HG03103 (cell line): Measurements from ENCODE around the gene KIRREL3.
A peak's percentile ranks its signal among the peaks of the same experiment; 100 is the strongest.

Experiments used
- ATAC-seq: cut with Tn5 transposase; IDR thresholded peaks from one replicate; pipeline ENCODE4 v1.9.1; 2021; ENCODE audit warnings: low read depth; ENCODE audit not compliant: unreplicated experiment

The KIRREL3 gene

DNA sequence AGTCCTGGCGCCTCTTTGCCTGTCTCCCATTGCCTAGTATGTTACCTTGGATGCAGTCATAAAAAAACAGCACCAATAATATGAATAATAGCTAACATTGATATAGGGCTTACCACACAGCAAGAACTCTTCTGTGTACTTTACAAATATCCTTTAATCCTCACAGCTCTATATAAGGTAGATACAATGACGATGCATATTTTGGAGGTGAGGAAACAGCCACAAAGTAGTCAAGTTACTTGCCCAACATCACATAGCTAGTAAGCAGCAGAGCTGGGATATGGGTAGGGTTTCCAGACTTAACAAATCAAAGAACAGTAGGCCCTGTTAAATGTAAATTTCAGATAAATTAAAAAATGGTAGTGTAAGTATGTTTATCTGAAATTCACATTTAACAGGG lies 516.3 kb downstream of the KIRREL3 start:
- no peak for ATAC-seq

- ATAC-seq: no peak
Measured at GRCh38 chr11:126483621-126484195, 516.9 kb downstream of the KIRREL3 start.

- ATAC-seq: no peak
Measured at GRCh38 chr11:126482586-126483108, 517.9 kb downstream of the KIRREL3 start.

DNA sequence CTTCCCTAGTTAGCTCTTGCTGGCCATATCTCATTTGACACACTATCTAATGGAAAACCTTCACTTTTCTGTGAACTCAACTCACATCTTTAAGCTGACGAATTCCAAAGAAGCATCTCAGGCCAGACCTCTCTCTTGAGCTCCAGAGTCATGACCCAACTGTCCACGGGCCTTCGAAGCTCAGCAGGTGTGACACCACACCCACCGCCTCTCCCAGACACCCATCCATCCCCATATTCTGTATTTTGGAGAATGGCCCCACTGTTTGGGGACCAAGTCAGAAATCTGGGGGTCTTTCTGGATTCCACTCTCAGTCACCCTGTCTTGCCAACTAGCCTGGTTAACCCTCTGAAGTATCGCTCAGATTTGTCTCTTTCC lies 519.3 kb downstream of the KIRREL3 start:
- ATAC-seq: no peak

DNA sequence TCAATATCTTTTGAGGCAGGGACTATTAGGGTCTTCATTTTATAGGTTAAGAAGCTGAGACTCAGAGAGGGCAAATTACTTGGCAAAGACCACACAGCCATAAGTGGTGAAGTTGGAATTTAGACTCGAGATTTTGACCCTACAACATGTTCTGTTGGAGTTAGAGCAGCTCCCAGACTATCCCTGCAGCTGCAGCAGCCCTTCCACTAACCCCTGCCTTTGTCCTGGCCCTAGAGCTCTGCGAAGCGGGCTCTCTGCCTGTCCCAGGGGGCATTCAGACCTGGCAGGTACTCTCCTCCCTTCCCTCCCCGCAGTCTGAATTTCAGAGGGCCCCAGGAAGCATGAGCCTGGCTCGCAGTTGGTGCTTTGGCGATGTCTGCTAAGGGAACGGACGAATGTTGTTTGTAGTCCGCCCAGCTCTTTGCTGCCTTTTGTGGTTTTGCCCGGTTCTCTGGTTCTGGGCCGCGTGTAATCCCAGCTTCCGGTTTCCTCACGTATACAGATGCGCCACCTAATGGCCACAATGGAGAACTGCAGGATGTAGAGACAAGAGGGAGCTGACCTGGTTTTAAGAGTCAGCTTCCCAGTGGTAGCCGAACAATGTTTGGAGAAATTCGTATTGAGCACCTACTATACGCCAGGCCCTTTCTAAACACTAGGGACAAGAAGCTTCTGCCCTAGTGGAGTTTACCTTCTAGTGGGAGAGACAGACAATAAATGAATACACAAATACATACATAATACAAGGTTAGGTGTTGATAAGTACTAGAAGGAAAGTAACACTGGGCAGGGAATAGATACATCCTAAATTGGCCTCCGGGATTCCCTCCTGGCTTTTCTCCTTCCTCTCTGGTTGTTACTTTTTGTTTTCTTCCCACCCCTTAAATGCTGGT lies 519.9 kb downstream of the KIRREL3 start:
- ATAC-seq: peak; percentile 57

DNA sequence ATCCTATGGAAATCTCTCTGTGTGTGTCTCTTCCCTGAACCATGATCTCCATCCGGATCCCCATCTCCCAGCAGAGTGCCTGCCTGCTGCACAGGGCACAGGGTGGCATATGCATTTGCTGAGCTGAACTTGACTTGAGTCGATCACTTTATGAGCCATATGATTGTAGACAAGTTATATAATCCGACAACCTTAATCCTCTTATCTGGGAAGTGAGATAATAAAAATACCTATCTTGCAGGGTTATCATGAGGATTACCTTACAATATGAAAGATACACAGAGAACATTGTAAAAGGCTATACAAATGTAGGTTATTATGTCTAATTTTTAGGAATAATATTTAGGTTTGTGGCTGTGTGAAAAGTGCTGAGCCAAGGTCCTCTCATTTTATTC lies 520.6 kb downstream of the KIRREL3 start:
- no peak for ATAC-seq

- ATAC-seq: no peak
Measured at GRCh38 chr11:126479178-126479930, 521.2 kb downstream of the KIRREL3 start.

DNA sequence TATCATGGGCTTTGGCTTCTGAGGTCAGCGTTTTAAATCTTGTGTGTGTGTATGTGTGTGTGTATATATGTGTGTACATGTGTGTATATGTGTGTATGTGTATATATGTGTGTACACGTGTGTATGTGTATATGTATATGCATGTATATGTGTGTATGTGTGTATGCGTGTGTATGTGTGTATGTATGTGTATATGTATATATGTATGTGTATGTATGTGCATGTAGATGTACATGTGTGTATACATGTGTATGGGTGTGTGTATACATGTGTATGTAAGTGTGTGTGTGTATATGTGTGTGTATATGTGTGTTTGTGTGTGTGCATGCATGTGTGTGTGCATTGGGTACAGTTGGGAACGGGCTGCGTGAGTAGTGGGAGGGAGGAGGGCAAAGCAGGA lies 522.1 kb downstream of the KIRREL3 start:
- no peak for ATAC-seq

DNA sequence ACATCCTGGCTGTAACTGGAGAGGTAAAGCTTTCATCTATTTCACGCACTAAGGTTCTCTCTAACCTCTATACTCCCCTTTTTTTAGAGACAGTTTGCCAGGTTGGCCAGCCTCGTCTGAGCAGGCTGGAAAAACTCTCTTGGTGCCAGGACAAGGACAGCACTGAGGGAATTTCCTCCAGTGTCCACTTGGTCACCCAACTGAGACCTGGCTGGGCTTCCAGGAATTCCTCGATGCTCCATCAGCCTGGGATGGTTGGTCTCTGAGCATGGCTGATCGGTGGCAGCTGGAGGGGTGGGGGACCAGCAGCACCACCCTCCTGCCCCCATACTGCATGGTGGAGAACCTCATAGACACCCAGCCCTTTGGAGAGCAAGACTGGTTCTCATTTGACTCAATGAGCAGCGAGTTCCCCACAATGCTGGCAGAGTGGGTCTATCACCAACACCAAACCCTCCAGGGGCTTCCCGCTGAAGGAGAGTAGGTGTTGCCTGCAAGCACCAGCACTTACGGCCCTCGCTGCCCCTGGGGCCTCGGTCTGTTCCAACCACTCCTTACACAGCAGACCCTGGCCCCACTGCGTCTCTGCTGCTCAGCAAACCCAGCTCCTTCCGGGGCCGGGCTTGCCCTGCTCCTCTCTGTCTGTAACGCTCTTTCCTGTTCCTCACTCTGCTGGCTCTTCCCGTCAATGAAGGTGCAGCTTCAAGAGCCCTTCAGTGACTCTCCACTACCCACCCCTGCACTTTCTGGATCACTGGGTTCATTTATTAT lies 522.9 kb downstream of the KIRREL3 start:
- no peak for ATAC-seq

DNA sequence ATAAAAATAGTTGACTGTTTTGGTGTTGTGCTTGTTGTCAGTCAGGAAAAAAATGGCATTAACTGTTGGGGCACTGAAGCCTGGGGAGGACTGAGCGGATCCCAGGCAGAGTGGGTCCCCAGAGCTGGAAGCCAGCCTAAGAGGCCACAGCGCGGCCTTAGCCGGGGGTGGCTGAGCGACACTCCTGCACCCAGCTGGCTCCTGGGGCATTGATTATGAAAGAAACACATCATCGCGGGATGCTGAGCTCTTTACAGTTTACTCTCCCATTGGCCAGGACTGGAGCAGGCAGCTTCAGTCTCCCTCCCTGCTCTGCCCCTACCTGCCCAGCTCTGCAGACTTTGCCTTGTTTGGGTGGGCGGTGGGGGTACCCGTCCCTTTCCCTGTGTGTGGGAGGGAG lies 523.6 kb downstream of the KIRREL3 start:
- no peak for ATAC-seq

- ATAC-seq: no peak
Measured at GRCh38 chr11:126476266-126476924, 524.2 kb downstream of the KIRREL3 start.

DNA sequence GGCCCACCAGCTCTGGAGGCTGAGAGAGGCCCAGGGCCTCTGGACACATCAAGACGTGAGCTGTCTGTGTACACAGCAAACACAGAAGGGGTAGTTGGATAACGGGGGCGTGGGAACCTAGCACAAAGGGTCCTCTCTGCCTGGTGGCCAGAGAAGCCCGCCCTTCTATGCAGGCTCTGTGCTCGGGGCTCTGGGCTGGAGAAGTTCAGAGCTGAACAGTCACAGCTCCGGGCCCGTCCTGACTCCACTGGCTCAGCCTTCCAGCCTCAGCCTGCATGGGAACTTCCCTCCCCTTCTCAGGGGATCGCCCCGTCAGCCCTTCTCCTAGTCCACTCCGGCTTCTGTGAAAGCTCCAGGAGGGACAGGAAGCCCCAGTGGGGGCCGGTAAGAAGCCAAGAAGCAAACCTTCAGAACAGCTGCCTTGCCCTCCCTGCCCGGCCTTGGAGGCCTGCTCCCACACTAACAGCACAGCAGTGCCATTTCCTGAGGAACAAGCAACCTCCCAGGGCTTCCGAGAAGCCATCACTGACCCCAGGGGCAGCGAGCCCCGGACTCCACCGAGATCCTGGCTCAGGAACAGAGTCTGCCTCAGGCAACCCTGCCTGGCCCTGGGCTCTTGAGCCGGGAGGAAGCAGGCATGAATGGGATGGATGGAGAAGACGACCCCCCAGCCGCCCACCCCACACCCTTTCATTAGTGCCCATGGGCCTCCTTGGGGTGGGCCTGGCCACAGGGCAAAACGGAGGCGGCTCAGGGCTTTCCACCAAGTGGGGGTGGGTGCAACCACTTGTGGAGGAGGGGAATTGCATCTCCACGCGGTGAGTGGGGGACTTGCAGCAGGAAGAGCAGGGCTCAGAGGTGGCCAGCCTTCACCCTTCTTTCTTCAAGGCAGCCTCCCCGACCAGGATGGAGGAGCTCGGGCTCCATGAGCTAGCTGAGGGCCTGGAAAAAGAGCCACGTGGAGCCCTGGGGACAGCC lies 525.3 kb downstream of the KIRREL3 start:
- no peak for ATAC-seq

- no peak for ATAC-seq
Measured at GRCh38 chr11:126474220-126474619, 526.4 kb downstream of the KIRREL3 start.

DNA sequence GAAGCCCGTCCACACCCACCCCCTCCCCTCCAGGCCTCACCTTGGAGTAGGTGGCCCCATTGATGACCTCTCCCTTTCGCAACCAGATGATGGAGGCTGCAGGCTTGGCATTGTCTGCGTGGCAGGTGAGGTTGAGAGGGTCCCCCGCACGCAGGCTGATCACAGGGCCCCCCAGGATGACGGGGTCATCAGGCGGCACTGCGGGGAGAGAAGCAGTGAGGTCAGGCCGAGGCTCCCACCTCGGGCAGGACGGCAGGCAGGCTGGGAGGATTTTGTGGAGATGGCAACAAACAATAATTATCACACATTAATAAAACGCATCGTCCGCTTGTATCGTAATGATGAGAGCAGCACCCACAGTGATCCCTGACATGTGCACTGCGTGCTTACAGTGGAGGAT lies 527.3 kb downstream of the KIRREL3 start:
- no peak for ATAC-seq

- no peak for ATAC-seq
Measured at GRCh38 chr11:126469311-126469710, 531.3 kb downstream of the KIRREL3 start.

DNA sequence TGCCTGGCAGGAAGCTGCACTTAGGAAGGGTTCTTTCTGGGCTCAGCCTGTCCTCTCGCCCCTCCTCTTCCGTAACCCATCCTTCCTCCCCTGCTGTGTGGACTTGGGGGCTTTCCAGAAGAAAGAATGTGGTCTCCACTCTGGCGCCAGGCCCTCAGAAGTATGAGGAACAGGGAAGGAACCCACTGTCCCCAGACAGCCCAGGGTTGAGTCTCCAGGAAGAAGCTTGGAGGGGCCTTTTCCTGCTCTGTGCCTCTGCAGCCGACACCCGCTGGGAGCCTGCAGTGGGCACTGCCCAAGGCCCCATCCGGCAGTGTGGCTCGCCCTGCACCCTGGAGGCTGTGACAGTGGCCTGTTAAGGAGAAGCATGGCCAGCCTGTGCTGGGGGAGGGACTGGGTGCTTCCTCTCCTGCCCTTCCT lies 532.5 kb downstream of the KIRREL3 start:
- no peak for ATAC-seq

DNA sequence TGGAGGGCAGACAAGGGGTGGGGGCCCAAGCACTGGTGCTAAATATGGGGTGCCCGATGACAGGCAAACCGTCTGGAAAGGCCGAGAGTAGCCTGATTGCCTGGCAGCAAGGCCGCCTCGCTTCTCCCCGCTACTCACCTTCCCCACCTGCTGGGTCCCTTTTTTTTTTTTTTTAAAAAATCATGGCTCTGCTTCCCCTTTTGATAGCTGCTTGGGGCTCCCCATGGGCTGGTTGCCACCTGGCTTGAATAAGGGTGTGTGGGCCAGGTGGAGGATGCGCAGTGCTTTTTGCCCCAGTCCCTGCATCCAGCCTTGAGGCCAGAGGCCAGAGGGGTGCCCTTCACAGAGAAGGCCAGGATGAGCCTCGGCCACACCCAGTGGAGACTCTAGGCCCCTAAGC lies 533.1 kb downstream of the KIRREL3 start:
- no peak for ATAC-seq

- ATAC-seq: no peak
Measured at GRCh38 chr11:126467046-126467370, 533.6 kb downstream of the KIRREL3 start.
